ENCODE data around the gene CENPM.

Gene CENPM

DNA sequence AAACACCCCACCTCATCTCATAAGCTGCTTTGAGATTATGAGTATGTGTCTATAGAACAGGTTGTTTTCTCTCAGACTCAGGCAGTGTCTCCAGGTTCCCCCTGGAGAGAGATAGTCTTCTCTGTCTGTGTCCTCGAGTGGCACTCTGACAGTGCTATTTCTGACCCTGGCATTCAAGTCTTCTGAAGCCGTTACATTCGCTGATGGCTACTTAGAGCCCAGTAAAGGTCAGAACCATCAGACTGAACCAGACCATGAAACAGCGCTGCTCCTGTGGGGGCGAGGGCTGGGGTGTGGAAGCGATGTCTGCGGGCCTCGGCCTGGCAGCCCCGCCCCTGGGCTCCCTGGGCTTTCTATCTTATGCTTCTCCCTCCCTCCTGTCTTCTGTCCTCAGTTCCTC, 55.5 kb downstream of the CENPM start:
- no peak for DNase-seq

All from CD4-positive, alpha-beta T cell treated with Interleukin-15 for 1 hour (primary cell).